ENCODE measurements around the gene CD58.
"Not testable (repeated sequence)": the region's sequence is repeated elsewhere in the genome, so short reads cannot be mapped to it uniquely, and the experiment has no call there.

The CD58 gene

GRCh38 chr1:116591951-116592605 is 21.3 kb upstream of the CD58 start:
- not testable (repeated sequence) for DNase-seq

GRCh38 chr1:116591006-116591950 is 20.5 kb upstream of the CD58 start:
- DNase-seq = not testable (repeated sequence)

GRCh38 chr1:116590359-116591005 is 19.7 kb upstream of the CD58 start:
- DNase-seq = not testable (repeated sequence)

GRCh38 chr1:116589101-116589735 is 18.4 kb upstream of the CD58 start:
- DNase-seq = not testable (repeated sequence)

GRCh38 chr1:116587501-116588227 is 16.8 kb upstream of the CD58 start:
- DNase-seq = no peak

- DNase-seq = no peak
Observed at GRCh38 chr1:116586741-116587143, 15.9 kb upstream of the CD58 start.

GRCh38 chr1:116585886-116586285 is 15.1 kb upstream of the CD58 start:
- DNase-seq = no peak

- no peak for DNase-seq
Observed at GRCh38 chr1:116581323-116581885, 10.6 kb upstream of the CD58 start.

- DNase-seq = no peak
Observed at GRCh38 chr1:116580446-116581322, 9.9 kb upstream of the CD58 start.

GRCh38 chr1:116579259-116579875 is 8.5 kb upstream of the CD58 start:
- DNase-seq = no peak

- no peak for DNase-seq
Observed at GRCh38 chr1:116578581-116578980, 7.8 kb upstream of the CD58 start.

GRCh38 chr1:116577759-116578314 is 7.0 kb upstream of the CD58 start:
- DNase-seq = no peak

GRCh38 chr1:116574581-116575291 is 3.9 kb upstream of the CD58 start:
- DNase-seq = peak; percentile 58

- DNase-seq = no peak
Observed at GRCh38 chr1:116573431-116574095, 2.7 kb upstream of the CD58 start.

- no peak for DNase-seq
Observed at GRCh38 chr1:116572771-116573430, 2.1 kb upstream of the CD58 start.

- no peak for DNase-seq
Observed at GRCh38 chr1:116572099-116572498, 1.3 kb upstream of the CD58 start.

GRCh38 chr1:116571215-116571919 is 541 bp upstream of the CD58 start:
- no peak for DNase-seq
